AG04450 (cell line): ENCODE results near the gene CDCP2. TPM values are rescaled to one million over a fixed set of nuclear protein-coding genes. Genes with fewer than 3 reads are reported as not detected.

ENCODE experiments used
- CTCF ChIA-PET: fragments of 300-600, 350-600 bp; formaldehyde crosslinking; extraction: SDS; loops from one replicate; lab custom pipeline; 2022; ENCODE audit warnings: antibody characterized with exemption, inconsistent platforms; lab: Charles Lee
- POLR2A ChIA-PET: fragments of 350-600 bp; formaldehyde crosslinking; extraction: SDS; loops from one replicate; lab custom pipeline; 2021; ENCODE audit warnings: antibody characterized with exemption, inconsistent platforms; lab: Yijun Ruan, JAX
- DNase-seq: peaks from one replicate; pipeline ENCODE4 v3.0.0-alpha.2; 2011; ENCODE audit warnings: low read depth, low spot score
- H3K27ac ChIP-seq: one replicate; pipeline ENCODE4 v1.5.1; 2012; ENCODE audit warnings: low read depth, low read length, control low read depth
- H3K27me3 ChIP-seq: one replicate; pipeline ENCODE4 v1.6.0; 2012; ENCODE audit warnings: low read length; ENCODE audit not compliant: control insufficient read depth, insufficient read depth
- H3K4me3 ChIP-seq: 2 replicates; pipeline ENCODE4 v1.5.1; 2011; ENCODE audit warnings: mild to moderate bottlenecking, low read depth, low read length, control low read depth
- H3K9me3 ChIP-seq: 2 replicates; pipeline ENCODE4 v1.5.1; 2012; ENCODE audit warnings: low read length; ENCODE audit not compliant: control insufficient read depth, insufficient read depth
- polyA plus RNA-seq: library from polyadenylated mRNA; depleted of rRNA; stranded (reverse); fragments of >200 nt; gene quantifications from 2 replicates; pipeline ENCODE4 v1.2.3, GENCODE V29; 2011
- TF ChIP-seq, protein P1 (sequence below): IDR thresholded peaks from 2 replicates; pipeline ENCODE4 v1.5.1; 2011; ENCODE audit warnings: low read depth, low read length, control low read depth, inconsistent platforms

Gene CDCP2
- polyA plus RNA-seq, 1 experiment, result not detected

DNA sequence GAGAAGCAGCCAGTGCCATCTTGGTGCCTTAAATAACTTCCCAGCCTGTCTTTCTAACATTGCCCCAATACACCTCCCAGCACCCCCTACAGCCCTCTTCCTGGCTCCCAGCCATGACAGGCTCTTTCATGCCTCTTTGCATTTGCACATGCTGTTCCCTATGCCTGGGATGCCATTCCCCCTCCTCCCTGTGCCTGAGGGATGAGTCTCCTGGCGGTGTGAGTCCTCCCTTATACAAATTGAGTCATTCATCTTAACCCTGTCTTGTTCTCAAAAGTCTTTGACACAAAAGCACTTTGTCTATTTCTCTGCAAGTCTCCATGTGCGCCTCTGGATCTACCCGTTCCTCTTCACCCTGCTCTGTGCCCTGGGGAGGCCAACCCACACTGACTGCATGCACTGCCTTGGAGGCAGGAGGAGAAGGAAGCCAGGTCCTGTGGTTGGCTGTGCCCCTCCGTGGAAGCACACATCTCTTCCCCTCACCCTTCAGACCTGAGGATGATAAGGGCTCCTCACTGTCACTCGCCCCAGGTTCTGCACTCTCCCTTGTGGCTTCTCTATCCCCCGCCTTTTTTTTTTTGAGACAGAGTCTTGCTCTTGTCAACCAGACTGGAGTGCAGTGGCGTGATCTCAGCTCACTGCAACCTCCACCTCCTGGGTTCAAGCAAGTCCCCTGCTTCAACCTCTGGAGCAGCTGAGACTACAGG is 25.1 kb downstream of the CDCP2 start:
- TF ChIP-seq, protein P1, sequence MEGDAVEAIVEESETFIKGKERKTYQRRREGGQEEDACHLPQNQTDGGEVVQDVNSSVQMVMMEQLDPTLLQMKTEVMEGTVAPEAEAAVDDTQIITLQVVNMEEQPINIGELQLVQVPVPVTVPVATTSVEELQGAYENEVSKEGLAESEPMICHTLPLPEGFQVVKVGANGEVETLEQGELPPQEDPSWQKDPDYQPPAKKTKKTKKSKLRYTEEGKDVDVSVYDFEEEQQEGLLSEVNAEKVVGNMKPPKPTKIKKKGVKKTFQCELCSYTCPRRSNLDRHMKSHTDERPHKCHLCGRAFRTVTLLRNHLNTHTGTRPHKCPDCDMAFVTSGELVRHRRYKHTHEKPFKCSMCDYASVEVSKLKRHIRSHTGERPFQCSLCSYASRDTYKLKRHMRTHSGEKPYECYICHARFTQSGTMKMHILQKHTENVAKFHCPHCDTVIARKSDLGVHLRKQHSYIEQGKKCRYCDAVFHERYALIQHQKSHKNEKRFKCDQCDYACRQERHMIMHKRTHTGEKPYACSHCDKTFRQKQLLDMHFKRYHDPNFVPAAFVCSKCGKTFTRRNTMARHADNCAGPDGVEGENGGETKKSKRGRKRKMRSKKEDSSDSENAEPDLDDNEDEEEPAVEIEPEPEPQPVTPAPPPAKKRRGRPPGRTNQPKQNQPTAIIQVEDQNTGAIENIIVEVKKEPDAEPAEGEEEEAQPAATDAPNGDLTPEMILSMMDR, result no peak
- Histone ChIP-seq H3K9me3 (peaks cover 6% of the 10 kb centered on the region), H3K4me3 (no peak overlapping the region), H3K27me3 (peaks cover 10% of the 10 kb centered on the region), H3K27ac (no peak overlapping the region)
- no peak for DNase-seq
- POLR2A ChIA-PET, result no interaction called here
- CTCF ChIA-PET, result interaction anchor here (6.5 kb wide), 1 partner anchor 362 kb away, joined by 35 read pairs; no protein-coding TSS in a partner anchor

DNA sequence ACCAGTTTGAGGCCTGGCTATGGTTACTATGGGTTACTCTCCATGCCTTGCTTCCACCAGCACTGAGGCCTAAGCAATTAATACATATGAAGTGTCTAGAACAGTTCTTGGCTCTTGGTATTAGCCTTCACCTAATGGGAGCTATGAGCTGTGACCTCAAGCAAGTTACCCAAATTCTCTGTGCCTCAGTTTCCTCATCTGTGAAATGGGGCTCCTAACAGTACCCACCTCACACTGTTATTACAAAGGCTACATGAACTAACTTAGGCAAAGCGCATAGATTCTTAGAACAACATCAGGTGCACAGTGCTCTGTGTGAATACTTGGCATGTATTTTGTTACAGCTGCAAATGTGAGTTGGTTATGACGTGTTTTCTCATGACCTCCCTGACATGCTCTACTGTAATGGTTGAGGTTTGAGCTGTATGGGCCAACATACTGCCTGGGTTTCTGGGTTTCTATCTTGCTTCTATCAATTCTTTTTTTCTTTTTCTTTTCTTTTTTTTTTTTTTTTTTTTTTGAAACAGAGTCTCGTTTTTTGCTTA is 26.5 kb downstream of the CDCP2 start:
- peak; percentile 29 for DNase-seq
- Histone ChIP-seq H3K27ac (no peak overlapping the region), H3K4me3 (no peak overlapping the region), H3K27me3 (peaks cover 14% of the 10 kb centered on the region), H3K9me3 (peaks cover 6% of the 10 kb centered on the region)
- POLR2A ChIA-PET, result interaction anchor here (0.6 kb wide), 2 partner anchors 167 to 396 kb away, joined by 4 to 5 read pairs; no protein-coding TSS in a partner anchor
- CTCF ChIA-PET, result interaction anchor here (0.7 to 6.5 kb wide), 4 partner anchors 8 to 421 kb away, joined by 3 to 35 read pairs (median 3); partner anchors contain the start of gene ACOT11
- TF ChIP-seq, protein P1, result no peak

DNA sequence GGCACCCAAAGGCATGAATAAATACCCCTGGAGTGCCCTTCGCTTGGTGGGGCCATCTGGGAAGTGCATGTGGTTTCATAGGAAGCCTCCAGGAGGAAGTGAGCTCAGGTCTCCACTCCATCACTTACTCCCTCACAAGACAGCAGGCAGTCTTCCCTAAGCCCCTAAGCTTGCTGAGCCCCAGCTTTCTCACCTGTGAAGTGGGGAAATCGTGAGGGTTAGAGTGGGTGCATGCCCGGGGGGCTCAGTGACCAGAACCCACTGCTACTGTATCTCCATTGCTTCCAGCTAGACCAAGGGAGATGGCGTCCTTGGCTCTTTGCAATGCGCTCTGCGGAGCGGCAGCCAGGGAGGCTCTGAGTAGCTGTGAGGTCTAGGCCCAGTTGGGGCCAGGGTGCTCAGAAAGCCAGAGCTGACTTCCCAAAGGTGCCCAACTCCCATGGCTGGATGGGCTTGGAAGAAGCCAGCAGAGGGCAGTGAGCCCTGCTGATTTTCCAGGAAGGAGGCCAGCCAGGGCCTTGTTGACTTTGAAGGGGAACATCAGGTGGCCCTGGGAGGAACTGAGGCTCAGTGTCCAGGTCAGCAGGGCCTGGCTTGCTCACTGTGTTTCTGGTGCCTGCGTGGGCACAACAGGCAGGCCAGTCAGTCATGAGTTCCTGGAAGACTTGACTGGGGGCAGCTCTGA is 27.3 kb downstream of the CDCP2 start:
- POLR2A ChIA-PET, result no interaction called here
- H3K27me3 ChIP-seq, result peaks cover 14% of the 10 kb centered on the region
- no peak overlapping the region for H3K27ac ChIP-seq
- H3K4me3 ChIP-seq, result no peak overlapping the region
- H3K9me3 ChIP-seq, result peaks cover 6% of the 10 kb centered on the region
- CTCF ChIA-PET, result interaction anchor here (0.7 to 6.5 kb wide), 2 partner anchors 364 to 422 kb away, joined by 3 to 35 read pairs; partner anchors contain the start of gene ACOT11
- no peak for DNase-seq
- TF ChIP-seq, protein P1, result peak; percentile 46

DNA sequence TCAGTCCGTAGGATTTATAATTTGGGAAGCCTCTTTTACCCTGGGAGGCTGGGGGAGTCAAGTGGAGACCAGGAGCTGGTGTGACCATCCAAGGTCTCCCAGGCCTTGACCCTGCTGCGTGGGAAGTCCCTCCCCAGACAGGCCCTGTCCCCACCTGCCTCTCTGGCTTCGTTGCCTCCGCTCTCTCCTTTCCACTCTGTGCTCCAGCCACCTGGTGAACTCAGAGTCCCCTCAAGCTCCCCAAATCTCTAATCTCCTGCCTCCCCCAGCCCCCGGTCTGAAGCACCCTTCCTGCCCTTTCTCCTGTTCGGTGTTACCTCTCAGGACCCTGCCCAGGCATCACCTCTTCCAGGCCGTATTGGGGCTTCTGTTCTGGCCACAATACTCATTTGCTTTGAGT is 27.9 kb downstream of the CDCP2 start:
- ChIA-PET POLR2A (no interaction called here), CTCF (interaction anchor here (6.5 kb wide), 1 partner anchor 365 kb away, joined by 35 read pairs; no protein-coding TSS in a partner anchor)
- H3K9me3 ChIP-seq, result peaks cover 6% of the 10 kb centered on the region
- H3K27me3 ChIP-seq, result peaks cover 14% of the 10 kb centered on the region
- TF ChIP-seq, protein P1, result no peak
- no peak for DNase-seq
- H3K27ac ChIP-seq, result no peak overlapping the region
- H3K4me3 ChIP-seq, result no peak overlapping the region
